SK-N-SH (cell line): ENCODE results near the gene DEPDC1.

Experiments used
- CTCF ChIP-seq: fragments of 200-600 bp; sonication (generic); IDR thresholded peaks from 2 replicates; pipeline ENCODE4 v1.6.1; 2017; ENCODE audit warnings: antibody characterized with exemption, mild to moderate bottlenecking, moderate library complexity
- EP300 ChIP-seq, 2 experiments: IDR thresholded peaks; 2 replicates each; pipeline versions ENCODE4 v1.4.0 to v1.6.1; 2012; ENCODE audit warnings: borderline replicate concordance in 1 of 2, low read depth in 1 of 2, low read length in 1 of 2
- EZH2phosphoT487 ChIP-seq: fragments of 200-600 bp; sonication (generic); IDR thresholded peaks from 2 replicates; pipeline ENCODE4 v1.6.1; 2017; ENCODE audit warnings: low read depth, mixed run types, mild to moderate bottlenecking, antibody characterized with exemption, moderate library complexity, borderline replicate concordance
- USF2 ChIP-seq: fragments of 150-350 bp; IDR thresholded peaks from 2 replicates; pipeline ENCODE4 v1.6.1; 2017; ENCODE audit warnings: antibody characterized with exemption, low read length, low read depth, borderline replicate concordance

- TF ChIP-seq EZH2phosphoT487 (no peak), EP300 (IDR thresholded peaks at IDR 0.05; ENCODE audit: borderline replicate concordance in 1 of 2, low read depth in 1 of 2, low read length in 1 of 2) (no peak), CTCF (no peak), USF2 (no peak)
Measured at GRCh38 chr1:68459796-68460195, 37.1 kb downstream of the DEPDC1 start.
